HG03432 (cell line): ENCODE measurements around the gene NCSTN.
A peak's percentile ranks its signal among the peaks of the same experiment; 100 is the strongest.
"Not testable (repeated sequence)": the region's sequence is repeated elsewhere in the genome, so short reads cannot be mapped to it uniquely, and the experiment has no call there.

Experiments
- ATAC-seq: cut with Tn5 transposase; IDR thresholded peaks from one replicate; pipeline ENCODE4 v1.9.1; 2021; ENCODE audit warnings: mild to moderate bottlenecking, moderate library complexity; ENCODE audit not compliant: unreplicated experiment

Gene NCSTN

DNA sequence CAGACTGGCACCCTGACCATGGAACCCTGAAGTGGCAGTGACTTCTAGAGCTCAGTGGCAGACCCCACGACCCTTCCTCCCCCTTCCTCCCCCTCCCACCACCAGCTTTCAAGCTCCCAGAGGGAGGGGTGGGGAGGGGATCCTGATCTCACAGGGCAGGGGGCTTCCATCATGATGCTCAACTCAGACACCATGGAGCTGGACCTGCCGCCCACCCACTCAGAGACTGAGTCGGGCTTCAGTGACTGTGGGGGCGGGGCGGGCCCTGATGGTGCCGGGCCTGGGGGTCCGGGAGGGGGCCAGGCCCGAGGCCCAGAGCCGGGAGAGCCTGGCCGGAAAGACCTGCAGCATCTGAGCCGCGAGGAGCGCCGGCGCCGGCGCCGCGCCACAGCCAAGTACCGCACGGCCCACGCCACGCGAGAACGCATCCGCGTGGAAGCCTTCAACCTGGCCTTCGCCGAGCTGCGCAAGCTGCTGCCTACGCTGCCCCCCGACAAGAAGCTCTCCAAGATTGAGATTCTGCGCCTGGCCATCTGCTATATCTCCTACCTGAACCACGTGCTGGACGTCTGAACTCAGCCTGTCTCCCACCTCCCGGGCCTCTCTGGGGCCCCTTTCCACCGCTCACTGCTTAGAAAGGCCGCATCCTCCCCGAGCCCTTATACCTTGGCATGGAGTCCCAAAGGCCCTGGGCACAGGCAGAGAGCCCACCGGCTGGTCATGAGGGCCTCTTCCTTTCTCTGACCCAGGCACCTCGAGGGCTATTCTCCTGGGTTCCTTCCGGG lies 27.6 kb downstream of the NCSTN start:
- ATAC-seq, result no peak

DNA sequence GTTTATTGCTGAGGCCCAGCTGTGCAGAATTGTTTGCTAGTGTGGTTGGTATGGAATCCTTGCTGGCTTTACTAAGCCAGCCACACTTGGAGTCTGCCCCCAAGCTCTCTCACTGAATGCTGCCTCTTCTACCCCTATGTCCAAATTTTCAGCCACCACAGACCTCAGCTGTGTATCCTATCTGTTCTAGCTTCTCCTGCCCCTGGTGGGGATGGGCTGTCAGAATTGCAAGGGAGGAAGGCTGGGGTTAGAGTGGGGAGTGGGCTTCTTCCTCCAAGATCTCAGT lies 28.1 kb downstream of the NCSTN start:
- ATAC-seq, result no peak

DNA sequence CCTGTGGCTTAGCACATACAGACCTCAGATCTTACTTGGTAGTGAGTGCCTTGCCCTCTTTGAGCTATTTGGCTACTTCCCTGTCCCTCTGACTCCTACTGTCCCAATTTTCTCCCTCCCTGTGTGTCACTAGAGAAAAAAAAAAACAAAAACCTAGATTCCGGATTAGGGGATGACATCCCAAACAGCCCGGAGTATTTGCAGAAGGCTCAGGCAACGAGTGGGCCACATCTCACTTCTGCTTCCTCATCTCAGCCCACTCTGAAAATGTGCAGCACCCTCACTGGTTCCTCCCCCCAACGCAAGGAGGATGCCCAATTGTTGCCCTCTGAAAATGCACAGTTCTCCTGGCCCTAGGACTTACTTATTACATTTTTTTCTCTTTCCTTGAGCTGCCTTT lies 28.6 kb downstream of the NCSTN start:
- ATAC-seq, result no peak

DNA sequence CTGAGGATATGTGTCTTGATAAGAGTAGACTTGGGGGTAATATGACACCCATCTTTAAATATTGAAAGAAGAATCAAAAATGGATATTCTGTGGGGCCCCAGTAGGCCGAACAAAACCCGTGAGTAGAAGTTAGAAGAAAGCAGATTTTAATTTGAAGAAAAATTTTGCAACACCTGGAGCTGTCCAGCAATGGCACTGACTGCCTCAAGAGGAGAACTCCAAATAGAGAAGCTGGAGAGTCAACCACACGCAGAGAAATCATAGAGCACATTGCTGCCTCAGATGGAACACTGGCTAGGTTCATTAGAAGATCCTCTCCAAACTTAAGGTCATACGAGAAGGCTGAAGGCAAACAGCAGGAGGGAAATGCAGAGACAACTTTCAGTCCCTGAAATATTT lies 30.5 kb downstream of the NCSTN start:
- ATAC-seq, result no peak

DNA sequence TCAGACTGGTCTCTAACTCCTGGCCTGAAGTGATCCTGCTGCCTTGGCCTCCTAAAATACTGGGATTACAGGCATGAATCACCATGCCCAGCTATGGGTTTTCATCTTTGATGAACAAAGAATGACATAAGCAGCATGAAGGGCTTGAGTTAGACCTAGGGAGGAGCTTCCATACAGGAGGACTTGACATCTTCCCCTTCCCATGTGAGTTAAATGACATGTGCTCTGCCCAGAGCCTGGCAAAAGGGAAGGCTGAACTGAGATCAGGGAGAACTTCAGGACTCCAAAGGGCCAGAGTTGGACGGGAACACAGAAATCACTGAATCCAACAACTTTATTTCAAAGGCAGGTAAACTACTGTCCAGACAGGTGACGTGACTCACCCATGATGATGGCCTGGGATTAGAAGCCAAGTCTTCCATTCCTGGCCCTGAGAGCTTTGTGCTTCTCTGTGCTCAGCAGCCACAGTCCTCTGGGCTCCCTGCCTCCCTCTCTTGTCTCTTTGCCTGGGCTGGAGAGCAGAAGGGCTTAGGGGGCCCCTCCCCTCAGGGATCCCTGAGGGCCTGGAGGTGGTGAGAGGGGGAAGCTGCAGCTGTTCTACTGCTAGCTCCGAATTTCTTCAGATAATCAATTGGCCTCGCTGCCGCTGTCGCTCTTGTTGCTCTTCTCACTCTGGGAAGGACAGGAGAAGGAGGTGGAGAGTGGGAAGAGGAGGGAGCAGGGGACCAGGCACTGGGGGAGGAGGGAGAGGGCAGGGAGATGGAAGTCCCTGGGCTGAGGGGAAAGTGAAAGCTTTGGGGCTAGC lies 31.3 kb downstream of the NCSTN start:
- ATAC-seq, result no peak

DNA sequence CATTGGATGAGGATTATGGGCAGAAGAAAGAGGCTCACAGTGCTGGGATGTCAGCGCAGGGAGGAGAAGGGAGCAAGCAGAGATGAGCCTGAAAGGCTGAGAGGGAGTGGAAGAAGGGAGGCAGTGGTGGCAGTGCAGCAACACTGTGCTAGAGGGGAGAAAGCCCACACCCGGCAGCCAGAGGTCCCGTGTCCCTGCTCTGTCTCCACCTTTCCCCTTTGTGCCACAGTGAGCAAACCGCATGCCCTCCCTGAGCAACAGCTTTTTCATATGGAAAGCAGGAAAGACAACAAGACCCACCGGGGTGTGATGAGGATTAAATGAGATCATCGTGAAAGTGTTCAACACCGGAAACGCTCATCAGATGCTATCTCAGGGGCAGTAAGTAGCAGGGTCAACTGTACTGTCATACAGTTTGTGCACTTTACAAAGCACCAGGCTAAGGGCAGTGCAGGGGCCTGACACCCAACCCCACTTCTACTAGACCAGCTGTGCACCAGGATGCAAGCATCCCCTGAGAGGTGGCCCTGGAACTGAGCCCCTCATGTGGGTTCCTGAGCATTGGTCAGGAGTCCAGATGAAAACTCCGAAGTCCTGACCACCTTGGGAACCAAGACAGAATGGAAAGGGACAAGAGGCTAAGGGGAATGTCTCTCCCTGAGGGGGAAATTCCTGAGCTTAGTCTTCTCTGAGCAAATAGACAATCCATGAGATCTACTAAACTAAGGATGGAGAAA lies 32.8 kb downstream of the NCSTN start:
- peak; percentile 54 for ATAC-seq

DNA sequence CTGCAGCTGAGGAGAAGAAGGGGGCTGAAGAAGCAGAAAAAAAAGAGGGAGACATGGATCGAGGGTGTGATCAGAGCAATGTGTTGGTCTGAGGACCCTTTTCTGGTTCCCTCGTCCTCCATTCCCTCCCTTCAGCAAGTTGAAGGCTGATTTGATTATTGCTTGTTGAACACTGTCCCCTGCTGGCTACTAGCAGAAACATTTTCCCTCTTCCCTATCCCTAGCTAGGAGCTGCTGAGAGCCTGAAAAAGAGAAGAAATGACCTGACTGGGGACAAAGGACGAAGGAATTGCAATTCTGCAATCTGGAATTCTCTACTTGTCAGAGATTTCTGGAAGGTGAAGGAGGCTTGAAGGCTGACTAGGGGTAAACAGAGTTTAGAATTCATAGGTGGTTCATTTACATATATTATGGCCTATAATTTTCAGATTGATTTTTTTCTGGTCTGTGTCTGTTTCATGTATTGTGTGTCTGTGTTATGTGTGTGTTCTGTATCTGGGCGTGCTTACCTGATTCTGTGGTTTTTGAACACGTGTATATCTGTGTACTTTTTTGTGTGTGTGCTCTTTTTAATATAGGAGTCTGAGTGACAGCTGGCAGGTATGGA lies 33.4 kb downstream of the NCSTN start:
- ATAC-seq, result peak; percentile 57

DNA sequence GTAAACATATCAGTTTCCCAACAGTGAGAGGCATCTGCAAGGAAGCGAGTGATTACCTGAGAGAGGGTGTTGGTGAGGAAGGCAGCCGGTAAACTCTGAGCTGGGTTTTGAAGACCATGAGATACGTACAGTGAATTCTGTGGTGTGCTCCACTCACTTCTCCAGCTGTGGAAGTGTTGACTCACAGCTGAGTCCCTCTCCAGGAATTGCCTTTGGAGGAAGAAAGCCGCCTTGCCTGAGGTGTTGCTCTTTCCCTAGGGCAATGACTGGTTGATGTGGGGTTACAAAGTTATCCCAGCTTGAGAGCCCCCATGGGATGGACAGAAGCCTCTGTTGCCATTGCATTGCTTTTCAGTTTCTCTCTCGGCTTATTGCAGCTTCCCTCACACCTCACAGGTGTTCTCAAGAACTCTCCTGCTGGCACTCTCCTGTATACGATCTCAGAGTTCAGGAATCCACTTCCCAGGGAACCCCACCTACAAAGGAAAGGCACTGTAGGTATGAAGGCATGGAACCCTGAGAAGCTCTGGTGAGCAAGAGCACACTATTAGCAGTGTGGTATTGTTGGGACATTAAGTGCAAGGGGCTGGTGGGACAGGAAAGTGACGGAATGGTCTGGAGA lies 34.5 kb downstream of the NCSTN start:
- no peak for ATAC-seq

DNA sequence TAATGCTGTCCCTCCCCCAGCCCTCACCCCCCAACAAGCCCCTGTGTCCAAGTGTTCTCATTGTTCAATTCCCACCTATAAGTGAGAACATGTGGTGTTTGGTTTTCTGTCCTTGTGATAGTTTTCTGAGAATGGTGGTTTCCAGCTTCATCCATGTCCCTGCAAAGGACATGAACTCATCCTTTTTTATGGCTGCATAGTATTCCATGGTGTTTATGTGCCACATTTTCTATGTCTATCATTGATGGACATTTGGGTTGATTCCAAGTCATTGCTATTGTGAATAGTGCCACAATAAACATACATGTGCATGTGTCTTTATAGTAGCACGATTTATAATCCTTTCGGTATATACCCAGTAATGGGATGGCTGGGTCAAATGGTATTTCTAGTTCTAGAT lies 41.6 kb downstream of the NCSTN start:
- ATAC-seq, result not testable (repeated sequence)

DNA sequence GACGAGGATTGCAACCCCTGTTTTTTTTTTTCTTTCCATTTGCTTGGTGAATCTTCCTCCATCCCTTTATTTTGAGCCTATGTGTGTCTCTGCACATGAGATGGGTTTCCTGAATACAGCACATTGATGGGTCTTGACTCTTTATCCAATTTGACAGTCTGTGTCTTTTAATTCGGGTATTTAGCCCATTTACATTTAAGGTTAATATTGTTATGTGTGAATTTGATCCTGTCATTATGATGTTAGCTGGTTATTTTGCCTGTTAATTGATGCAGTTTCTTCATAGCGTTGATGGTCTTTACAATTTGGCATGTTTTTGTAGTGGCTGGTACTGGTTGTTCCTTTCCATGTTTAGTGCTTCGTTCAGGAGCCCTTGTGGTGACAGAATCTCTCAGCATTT lies 45.2 kb downstream of the NCSTN start:
- ATAC-seq, result not testable (repeated sequence)

DNA sequence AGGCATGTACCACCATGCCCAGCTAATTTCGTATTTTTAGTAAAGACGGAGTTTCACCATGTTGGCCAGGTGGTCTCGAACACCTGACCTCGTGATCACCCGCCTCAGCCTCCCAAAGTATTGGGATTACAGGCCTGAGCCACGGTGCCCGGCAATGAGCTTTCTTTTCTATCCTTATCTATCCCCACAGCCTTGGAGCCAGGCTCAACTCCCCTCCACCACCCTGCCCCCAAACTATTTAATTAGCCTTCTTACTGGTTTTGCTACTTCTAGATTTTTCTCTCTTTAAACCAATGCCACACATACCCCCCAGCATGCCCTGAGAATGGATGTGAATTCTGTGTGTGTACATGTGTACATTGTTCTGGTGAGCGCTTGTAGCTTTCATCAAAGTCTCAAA lies 51.5 kb downstream of the NCSTN start:
- no peak for ATAC-seq

DNA sequence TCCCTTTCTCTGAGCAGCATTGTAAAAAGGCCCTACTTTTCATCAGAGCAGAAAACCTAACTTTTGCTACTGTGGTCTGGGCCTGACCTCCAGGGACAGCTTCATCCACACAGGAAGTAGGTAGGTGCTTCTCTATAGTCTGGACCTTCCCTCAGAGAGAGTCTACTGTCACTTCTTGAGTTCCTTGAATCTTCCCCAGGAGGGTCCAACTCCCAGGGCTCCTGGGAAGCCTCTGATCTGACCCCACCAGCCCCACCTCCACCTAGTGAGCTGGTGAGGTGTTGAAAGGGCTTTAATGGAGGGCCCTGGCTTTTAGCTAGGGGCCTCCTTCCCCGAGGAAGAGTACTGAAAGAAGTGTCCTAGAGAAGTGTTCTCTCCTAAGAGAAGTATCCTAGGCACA lies 54.5 kb downstream of the NCSTN start:
- no peak for ATAC-seq

DNA sequence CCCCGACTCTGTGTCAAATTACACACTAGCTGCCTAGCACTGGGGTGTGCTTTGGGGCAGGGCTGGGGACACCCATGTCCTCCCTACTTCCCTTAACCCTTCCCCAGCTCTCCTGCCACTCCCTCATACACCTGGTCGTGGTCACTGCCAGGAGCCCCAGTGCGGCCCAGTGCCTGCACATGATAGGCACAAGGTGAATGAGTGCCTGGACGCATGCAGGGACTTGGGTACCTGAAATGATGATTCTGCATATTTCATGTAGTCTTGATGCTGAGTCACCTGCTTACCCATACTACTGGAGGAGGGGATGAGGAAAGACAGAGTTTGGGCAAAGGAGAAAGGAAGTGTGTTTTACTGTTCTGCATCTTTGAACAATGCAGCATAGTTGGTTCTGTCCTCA lies 55.6 kb downstream of the NCSTN start:
- no peak for ATAC-seq

DNA sequence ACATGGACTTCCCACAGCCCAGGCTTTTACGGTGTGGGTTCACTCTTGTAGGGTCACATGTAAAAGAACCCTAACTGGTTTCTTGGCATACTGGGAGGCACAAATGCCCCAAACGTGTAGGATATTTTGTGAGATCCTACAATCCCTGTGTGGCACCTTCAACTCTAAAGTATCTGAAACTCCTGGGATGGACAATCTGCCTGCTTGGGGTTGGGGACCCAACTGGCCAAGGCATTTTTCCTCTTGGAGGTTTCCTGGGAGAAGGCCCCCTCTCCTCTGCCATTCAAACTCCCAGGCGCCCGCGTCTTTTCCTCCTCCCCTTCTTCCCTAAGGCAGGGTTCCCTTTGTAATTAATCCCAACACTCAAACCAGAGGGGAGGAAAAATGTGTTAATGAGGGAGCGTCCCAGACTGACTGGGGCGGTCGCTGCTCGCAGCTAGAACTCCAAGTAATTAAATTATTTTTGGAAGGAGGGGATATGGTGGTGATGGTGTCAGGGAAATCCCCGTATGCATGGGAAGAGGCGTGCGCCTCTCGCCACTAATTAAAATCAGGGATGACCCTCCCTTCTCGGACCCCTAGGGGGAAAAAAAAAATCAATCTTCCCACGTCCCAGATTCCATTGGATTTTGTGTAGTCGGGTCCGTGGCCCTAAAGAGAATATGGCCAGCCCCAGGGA lies 56.5 kb downstream of the NCSTN start:
- ATAC-seq, result no peak

DNA sequence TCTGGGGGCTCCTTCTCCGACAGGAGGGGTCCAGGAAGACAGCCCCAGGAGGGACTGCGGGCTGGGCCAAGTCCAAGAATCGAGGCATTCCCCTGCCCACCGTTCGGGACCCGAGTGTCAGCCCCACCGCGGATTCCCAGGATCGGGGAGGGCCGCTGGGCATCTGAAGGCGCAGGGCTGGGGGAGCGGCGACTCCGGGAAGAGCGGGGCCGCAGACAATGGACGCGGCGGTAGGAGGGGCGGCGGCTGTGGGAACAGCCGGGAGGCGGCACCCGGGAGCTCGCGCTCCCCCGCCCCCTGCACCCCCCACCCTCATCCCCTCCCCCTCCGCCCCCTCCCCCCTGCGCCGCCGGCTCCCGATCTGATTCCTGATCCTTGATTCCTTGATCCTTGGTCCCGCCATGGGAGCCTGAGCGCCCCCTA lies 57.1 kb downstream of the NCSTN start, which contains the start of gene VANGL2:
Gene VANGL2 (plus strand): TSS at position 342 of the 423 bp plus-strand sequence. CDS start 15,274 bp downstream, outside the sequence.
- no peak for ATAC-seq

DNA sequence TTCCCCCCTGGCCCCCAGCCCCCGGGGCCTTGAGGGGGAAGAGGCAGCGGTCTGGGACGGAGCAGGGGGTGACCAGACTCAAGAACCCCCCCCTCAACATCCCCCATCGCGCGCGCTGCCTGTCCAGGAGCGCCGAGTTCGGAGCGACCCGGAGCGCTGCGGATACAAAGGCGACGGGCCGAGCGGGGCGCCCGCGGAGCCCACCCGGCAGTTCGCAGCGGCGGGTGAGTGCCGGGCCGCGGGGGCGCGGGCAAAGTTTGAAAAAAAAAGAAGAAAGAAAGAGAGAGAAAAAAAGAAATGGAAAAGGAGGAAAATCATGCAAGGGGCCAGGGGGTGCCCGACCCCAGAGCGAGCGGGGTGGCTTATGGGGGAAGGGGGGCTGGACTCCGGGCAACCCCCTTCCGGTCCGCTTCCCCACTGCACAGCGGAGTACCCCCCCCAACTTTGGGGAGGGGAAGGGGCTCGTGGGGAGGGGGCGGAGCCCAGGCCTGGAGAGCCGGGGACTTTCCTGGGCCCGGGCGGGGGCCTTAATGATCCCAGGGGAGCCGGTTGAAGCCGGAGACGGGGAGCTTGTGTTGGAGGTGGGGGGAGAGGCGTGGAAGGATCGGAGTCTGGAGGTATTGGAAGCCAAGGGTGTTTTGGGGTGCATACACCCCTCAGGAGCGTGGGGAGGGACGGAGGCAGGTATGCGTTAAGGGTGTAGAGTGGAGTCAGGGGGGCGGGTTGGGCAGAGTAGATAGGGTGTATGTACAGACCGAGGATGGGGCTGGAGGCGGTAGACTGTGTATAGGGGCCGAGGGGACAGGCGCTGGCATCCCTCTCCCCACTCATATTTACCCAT lies 57.7 kb downstream of the NCSTN start:
- no peak for ATAC-seq

DNA sequence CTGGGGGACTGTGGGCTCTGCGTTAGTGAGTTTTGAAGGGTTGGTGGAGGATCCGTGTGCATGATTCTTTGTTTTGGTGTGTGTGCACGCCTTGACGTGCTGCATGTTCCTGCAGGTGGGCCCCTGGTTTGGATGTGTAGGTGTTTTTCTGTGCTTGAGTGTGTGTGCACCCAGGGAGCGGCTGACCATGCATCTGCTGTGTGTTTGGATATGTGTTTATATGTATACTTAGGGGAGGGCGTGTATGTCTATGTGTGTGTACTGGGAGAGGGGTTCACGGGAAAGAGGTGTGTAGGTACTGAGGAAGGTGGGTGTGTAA lies 58.3 kb downstream of the NCSTN start:
- no peak for ATAC-seq

DNA sequence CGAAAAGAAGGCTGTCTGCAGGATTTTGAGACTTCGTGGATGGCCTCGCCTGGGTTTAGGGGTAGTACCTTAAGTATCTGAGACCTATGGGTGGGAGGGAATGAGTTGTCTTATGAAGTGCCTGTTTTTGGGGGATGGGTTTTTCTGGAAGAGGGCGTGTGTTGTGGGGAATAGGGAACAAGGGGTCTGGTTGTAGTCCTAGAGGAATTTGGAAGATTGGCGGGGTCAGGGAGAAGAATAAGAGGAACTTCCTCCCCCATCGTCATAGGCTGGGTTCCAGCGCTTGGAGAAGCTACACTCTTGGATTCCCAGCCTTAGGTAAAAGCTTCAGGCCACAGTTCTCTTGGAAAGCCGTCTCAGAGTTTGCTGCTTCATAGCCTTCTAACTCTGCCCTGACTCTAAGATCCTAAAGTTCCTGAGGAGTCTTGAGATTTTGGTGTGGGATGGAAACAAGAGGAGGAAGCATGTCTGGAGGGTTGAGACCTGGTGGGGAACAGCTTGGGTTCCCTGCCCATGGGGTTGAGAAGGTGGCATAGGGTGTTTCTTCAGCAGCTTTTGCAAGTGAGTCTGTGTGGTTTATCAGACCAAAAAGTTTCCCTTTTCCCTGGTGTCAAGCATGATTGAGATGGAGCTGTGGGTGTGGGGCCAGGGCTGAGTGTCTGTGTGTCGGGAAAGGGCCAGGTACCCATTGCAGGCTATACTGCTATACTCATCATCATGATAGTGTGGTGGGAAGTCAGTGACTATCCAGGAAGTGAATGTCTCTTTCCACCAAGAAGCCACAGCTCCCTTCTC lies 59.0 kb downstream of the NCSTN start:
- ATAC-seq, result no peak

DNA sequence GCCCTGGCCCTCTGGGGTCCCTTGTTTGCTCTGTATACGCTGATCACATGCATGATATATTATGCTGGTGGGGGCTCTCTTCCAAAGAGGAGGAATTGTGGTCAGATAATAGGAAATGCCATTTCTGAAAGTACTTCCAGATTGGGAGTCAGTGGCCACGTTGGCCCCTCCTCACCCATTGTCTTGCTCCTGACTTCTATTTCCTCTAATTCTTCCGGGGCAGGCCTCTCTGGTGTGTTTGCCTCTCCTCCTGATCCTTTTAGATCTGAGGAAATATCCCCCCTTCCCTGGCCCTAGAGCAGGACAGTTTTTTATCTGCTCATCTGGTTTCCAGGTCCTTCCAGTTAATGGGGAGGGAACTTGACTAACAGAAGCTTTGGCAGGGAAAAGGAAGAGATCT lies 60.1 kb downstream of the NCSTN start:
- no peak for ATAC-seq
